ENCODE measurements around the gene ICAM4.
"Not testable (repeated sequence)": the region's sequence is repeated elsewhere in the genome, so short reads cannot be mapped to it uniquely, and the experiment has no call there.

The ICAM4 gene

GRCh38 chr19:10320602-10321416, 34.1 kb downstream of the ICAM4 start:
- DNase-seq, result no peak

- DNase-seq, result no peak
Observed at GRCh38 chr19:10321417-10321797, 34.7 kb downstream of the ICAM4 start.

DNA sequence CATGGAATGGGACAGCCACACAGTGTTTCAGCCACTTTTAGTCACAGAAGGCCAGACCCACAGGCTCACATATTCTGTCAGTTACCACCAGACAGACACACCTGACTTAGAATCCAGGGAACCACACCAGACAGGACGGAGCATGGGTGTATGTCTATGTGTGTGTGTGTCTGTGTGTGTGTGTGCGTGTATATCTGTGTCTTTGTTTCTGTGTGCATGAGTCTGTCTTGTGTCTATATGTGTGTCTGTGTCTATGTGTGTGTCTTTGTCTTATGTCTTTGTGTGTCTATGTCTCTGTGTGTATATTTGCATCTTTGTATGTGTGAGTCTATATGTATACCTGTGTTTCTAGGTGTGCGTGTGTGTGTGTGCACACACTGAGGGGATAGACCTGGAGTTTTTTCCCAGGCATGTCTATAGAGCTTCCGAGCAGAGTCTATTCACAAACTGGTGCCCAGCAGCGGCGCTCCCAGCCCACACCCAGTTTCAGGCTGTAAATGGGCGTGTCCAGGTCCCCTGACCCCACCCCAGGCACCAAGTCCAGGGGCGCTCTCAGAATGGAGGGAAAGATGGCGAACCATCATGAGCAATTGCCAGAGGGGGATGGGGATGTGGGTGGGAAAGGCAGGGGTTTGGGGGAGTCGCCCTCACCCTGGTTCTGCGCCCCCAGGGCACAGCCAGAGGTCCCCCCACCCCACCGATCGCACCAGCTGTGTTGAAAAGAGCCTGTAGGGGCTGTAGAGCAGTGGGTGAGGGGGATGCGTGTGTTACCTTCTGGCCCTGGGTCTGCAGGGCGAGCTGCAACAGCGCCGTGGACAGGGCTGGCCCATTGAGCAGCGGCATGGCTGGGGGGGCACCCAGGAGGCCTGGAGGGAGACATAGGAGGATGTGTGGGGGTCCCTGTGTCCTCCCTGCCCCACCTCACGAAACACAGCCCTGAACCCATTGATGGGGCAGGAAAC, 35.4 kb downstream of the ICAM4 start:
- DNase-seq, result no peak

GRCh38 chr19:10325732-10326131, 39.0 kb downstream of the ICAM4 start:
- DNase-seq, result no peak

DNA sequence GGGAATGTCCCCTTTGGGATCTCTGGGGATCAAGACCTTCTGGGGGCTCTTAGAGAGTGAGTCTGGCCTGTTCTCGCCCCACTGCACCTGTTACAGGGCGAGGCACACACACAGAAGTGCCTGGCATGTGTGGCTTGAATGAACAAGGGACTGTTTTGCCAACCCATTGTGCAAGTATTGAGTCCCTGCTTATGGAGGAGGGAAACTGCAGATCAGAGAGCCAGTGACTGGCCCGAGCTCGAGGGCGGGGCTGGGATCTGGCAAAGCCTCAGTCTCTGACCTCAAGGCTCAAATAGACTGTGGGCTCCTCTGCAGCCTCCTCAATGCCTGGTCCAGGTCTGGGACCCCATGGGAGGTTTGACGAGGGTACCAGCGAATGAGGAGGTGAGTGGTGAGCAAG, 41.0 kb downstream of the ICAM4 start:
- no peak for DNase-seq

GRCh38 chr19:10328558-10329429, 42.0 kb downstream of the ICAM4 start:
- DNase-seq, result no peak

GRCh38 chr19:10329555-10329954, 42.8 kb downstream of the ICAM4 start:
- no peak for DNase-seq

DNA sequence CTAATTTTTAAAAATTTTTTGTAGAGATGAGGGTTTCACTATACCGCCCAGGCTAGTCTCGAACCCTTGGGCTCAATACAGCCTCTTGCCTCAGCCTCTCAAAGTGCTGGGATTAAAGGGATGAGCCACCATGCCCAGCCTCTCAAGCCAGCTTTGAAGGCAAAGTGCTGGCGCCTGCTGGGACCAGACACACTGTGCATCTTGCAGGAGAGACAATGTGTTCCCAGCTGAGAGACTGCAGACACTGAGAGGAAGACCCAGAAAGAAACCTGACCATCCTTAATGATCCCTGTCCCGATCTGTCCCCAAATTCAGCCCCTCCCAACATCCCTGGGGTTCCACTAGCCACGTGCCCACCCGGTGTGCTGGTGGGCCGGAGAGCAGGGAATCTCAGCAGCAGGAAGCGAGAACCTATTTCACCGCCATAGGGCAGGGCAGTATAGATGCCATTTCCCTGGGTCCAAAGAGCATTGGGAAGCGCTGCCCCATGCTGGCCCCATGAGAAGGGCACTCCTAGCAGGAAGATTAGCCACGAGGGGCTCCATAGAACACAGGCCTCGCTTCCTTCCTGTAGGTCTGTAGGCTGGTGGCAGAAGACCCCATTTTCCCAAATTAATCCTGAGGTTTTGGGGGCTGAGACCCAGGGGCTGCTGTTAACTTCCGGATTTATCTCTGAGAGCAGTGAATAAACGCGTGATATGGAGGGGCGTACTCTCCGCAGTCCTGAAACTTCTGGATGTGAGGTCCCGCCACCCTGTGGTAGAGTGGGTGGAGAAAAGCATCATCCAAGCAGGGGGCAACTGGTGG, 45.6 kb downstream of the ICAM4 start:
- DNase-seq, result no peak

DNA sequence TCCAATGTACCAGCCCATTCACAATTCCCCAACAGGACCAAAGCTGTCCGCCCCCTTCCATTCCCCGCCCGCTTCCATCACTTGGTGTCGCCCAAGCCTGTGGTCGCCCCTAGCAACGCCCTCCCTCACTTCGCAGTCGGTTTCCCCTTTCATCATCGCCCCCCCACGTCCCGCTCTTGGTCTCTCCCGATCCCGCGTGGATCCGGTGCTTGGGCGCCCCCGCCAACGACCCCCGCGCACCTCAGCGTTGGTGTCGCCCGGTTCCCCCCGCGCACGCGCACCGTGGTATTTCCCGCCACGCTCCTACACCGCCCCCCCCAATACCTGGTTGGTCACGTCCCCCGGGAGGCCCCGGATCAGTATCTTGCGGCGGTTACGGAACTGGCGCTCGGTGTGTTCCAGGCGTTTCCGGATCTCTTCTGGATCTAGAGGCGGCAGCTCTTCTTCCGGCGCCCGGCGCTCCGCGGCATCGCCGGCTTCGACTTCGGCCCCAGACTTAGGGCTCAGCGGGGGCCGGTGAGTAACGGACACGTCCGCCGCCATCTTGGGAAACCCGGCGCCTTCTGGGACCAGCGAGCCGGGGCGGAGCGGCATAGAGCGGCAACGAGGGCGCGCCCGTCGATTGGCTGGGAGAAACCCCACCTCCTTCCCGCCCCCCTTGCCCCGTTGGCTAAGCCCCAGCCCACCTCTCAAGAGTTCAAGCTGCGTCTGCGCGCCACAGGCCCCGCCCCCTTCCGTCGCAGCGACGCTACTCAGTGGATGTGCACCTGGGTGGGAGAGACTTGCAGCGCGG, 46.4 kb downstream of the ICAM4 start, which contains the start of gene RAVER1:
RAVER1 (minus strand) TSS at position 565 of the 793 bp plus-strand sequence; CDS start at position 543, 22 bp downstream.
- peak; percentile 96 for DNase-seq

DNA sequence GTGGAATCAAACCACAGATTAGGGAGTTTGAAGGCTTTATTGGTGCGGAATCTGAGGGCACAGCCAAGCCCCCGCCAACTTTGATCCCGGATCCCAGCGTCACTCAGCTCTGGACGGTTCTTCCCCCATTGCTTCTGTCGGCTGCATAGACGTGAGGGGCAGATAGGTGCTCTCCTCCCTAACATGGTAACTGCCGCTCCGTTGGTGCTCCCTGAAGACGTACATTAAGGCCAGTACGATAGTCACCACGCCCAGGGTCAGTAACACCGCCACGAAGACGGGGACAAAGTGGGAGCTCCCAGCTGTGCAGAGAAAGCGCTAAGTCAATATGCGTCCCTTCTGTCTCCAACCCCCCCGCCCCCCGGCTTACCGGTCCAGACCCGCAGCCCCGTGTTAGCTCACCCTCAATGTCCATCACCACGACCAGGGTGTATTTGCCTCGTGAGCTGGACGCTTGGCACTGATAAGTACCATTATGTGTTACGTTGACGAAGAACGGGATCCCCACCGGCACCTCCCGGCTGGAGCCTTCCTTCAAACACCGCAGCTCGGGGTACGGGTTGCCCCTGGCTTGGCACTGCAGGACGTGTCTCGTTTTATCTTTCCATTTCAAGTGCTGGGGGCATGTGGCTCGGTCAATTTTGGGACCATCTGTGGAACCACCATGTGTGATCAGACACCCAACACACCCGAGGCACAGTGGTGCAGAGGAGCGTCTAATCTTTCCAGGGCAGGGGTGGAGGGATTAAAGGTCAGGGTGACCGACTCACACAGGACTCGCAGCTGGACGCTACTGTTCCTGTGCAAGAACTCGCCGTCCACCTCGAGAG, 47.2 kb downstream of the ICAM4 start:
- DNase-seq, result peak; percentile 4

GRCh38 chr19:10334588-10335351, 48.0 kb downstream of the ICAM4 start:
- peak; percentile 92 for DNase-seq

DNA sequence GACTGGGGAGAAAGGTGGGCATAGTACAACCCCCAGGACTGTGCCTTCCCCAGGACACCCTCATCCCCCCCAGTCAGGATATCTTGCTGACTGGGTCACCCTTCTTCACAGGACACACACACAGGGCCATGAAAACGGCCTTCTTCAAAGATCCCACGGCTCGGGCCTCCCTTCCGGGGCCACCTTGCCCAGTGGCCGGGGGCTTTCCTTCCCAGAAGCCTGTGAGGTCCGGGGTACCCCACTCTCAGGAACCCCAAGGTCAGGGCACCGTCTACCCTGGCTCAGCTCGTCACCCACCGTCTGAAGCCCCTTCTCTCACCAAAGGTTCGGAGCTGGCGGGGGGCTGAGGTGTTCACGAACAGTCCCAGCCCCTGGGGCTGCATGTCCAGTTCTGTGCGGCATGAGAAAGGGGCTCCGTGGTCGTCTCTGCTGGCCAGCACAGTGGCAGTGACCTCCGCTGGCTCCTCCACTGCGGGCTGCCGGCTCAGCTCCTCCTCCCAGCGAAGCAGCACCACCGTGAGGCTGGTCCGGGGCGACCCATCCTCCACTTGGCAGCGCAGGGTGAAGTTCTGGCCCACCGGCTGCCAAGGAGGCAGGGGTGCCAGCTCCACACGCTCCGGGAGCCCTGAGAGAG, 48.7 kb downstream of the ICAM4 start:
- no peak for DNase-seq

DNA sequence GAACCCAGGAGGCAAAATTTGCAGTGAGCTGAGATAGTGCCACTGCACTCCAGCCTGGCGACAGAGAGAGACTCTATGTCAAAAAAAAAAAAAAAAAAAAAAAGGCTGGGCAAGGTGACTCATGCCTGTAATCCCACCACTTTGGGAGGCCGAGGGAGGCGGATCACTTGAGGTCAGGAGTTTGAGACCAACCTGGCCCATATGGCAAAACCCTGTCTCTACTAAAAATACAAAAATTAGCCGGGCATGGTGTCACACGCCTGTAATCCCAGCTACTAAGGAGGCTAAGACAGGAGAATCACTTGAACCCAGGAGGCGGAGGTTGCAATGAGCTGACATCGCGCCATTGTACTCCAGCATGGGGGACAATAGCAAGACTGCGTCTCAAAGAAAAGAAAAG, 50.0 kb downstream of the ICAM4 start:
- not testable (repeated sequence) for DNase-seq

All from fibroblast of skin of back (primary cell).